ENCODE results near the gene SLX4IP. TPM values are rescaled to one million over a fixed set of nuclear protein-coding genes. Genes with fewer than 3 reads are reported as not detected.

Gene SLX4IP
- total and polyA plus RNA-seq, 5 experiments from 2014 or later, result 1.5 to 6.3 (median 2.5) TPM

- ATAC-seq, result no peak
- POLR2A ChIA-PET, result no interaction called here
Measured at GRCh38 chr20:10492844-10493243, 57.7 kb downstream of the SLX4IP start.

GRCh38 chr20:10495173-10495572 is 60.1 kb downstream of the SLX4IP start:
- DNase-seq (no peak), ATAC-seq (no peak)
- Mint-ChIP-seq H3K27me3 (no peaks in the 10 kb centered on the region), H3K36me3 (no peaks in the 10 kb centered on the region), H3K4me3 (peak overlapping the region in 1 of 10 donors; percentile 19), H3K9me3 (no peaks in the 10 kb centered on the region), H3K4me1 (peaks cover 12 to 38% (median 29%) of the 10 kb centered on the region in 4 donors), H3K27ac (no peak overlapping the region)
- POLR2A ChIA-PET, result no interaction called here

More at GRCh38 chr20:10492844-10493243, 57.7 kb downstream of the SLX4IP start:
- Mint-ChIP-seq H3K9me3 (no peaks in the 10 kb centered on the region), H3K36me3 (no peaks in the 10 kb centered on the region), H3K27me3 (no peaks in the 10 kb centered on the region), H3K27ac (no peak overlapping the region), H3K4me1 (peaks cover 8 to 48% (median 34%) of the 10 kb centered on the region in 4 donors), H3K4me3 (no peak overlapping the region)
- DNase-seq, result no peak

GRCh38 chr20:10496465-10496864 is 61.4 kb downstream of the SLX4IP start:
- no peak for DNase-seq
- no peak for ATAC-seq
- Mint-ChIP-seq H3K4me1 (peaks cover 17 to 40% (median 26%) of the 10 kb centered on the region in 4 donors), H3K4me3 (no peak overlapping the region), H3K27ac (no peak overlapping the region), H3K36me3 (no peaks in the 10 kb centered on the region), H3K27me3 (no peaks in the 10 kb centered on the region), H3K9me3 (no peaks in the 10 kb centered on the region)
- POLR2A ChIA-PET, result no interaction called here

GRCh38 chr20:10497283-10497682 is 62.2 kb downstream of the SLX4IP start:
- no peak overlapping the region for H3K4me3 Mint-ChIP-seq
- no peaks in the 10 kb centered on the region for H3K9me3 Mint-ChIP-seq
- DNase-seq (no peak), ATAC-seq (no peak)
- POLR2A ChIA-PET, result no interaction called here
- H3K4me1 Mint-ChIP-seq, result peaks cover 24 to 48% (median 34%) of the 10 kb centered on the region in 4 donors
- peak overlapping the region in 1 of 10 donors; percentile 31 for H3K27ac Mint-ChIP-seq
- no peaks in the 10 kb centered on the region for H3K27me3 Mint-ChIP-seq
- H3K36me3 Mint-ChIP-seq, result no peaks in the 10 kb centered on the region

- DNase-seq, result no peak
- Mint-ChIP-seq H3K9me3 (no peaks in the 10 kb centered on the region), H3K27me3 (no peaks in the 10 kb centered on the region), H3K4me1 (peaks cover 29 to 53% (median 39%) of the 10 kb centered on the region in 4 donors), H3K36me3 (no peaks in the 10 kb centered on the region), H3K27ac (peak overlapping the region in 2 of 10 donors; percentile 16 to 43), H3K4me3 (no peak overlapping the region)
- POLR2A ChIA-PET, result no interaction called here
- no peak for ATAC-seq
Measured at GRCh38 chr20:10497791-10498190, 62.7 kb downstream of the SLX4IP start.

GRCh38 chr20:10498200-10498599 is 63.1 kb downstream of the SLX4IP start:
- POLR2A ChIA-PET, result no interaction called here
- ATAC-seq (no peak), DNase-seq (no peak)
- Mint-ChIP-seq H3K4me3 (no peak overlapping the region), H3K4me1 (peaks cover 31 to 57% (median 43%) of the 10 kb centered on the region in 4 donors), H3K9me3 (no peaks in the 10 kb centered on the region), H3K27me3 (no peaks in the 10 kb centered on the region), H3K36me3 (no peaks in the 10 kb centered on the region), H3K27ac (peak overlapping the region in 4 of 10 donors; percentile 16 to 43 (median 25))

GRCh38 chr20:10501402-10501801 is 66.3 kb downstream of the SLX4IP start:
- Mint-ChIP-seq H3K27me3 (no peaks in the 10 kb centered on the region), H3K4me3 (peak overlapping the region; percentile 59 to 94 (median 90)), H3K36me3 (no peaks in the 10 kb centered on the region), H3K9me3 (no peaks in the 10 kb centered on the region), H3K4me1 (peaks cover 30 to 47% (median 37%) of the 10 kb centered on the region in 4 donors), H3K27ac (peak overlapping the region; percentile 90 to 99 (median 95))
- POLR2A ChIA-PET, result no interaction called here
- DNase-seq, result peak in 4 of 10 donors; percentile 14 to 30 (median 23)
- peak; percentile 54 to 70 for ATAC-seq

- no peaks in the 10 kb centered on the region for H3K36me3 Mint-ChIP-seq
- peak overlapping the region; percentile 71 to 99 (median 95) for H3K27ac Mint-ChIP-seq
- peaks cover 32 to 52% (median 40%) of the 10 kb centered on the region in 4 donors for H3K4me1 Mint-ChIP-seq
- ATAC-seq (peak; percentile 72 to 81), DNase-seq (peak in 4 of 10 donors; percentile 16 to 62 (median 22))
- POLR2A ChIA-PET, result no interaction called here
- H3K4me3 Mint-ChIP-seq, result peak overlapping the region; percentile 59 to 94 (median 90)
- H3K9me3 Mint-ChIP-seq, result no peaks in the 10 kb centered on the region
- no peaks in the 10 kb centered on the region for H3K27me3 Mint-ChIP-seq
Measured at GRCh38 chr20:10502098-10502526, 67.0 kb downstream of the SLX4IP start.

GRCh38 chr20:10504608-10504993 is 69.5 kb downstream of the SLX4IP start:
- H3K4me3 Mint-ChIP-seq, result no peak overlapping the region
- H3K27ac Mint-ChIP-seq, result peak overlapping the region in 1 of 10 donors; percentile 35
- H3K9me3 Mint-ChIP-seq, result no peaks in the 10 kb centered on the region
- DNase-seq (no peak), ATAC-seq (no peak)
- POLR2A ChIA-PET, result no interaction called here
- H3K27me3 Mint-ChIP-seq, result no peaks in the 10 kb centered on the region
- peaks cover 0 to 2% (median 0%) of the 10 kb centered on the region in 3 donors for H3K36me3 Mint-ChIP-seq
- H3K4me1 Mint-ChIP-seq, result peaks cover 24 to 52% (median 38%) of the 10 kb centered on the region in 4 donors

GRCh38 chr20:10504994-10505730 is 70.1 kb downstream of the SLX4IP start:
- POLR2A ChIA-PET, result interaction anchor here (1.0 kb wide), 1 partner anchor 71 kb away, joined by 4 read pairs; the partner anchor contains the start of gene MKKS

GRCh38 chr20:10505827-10506226 is 70.7 kb downstream of the SLX4IP start:
- no peaks in the 10 kb centered on the region for H3K9me3 Mint-ChIP-seq
- DNase-seq (no peak), ATAC-seq (no peak)
- no peaks in the 10 kb centered on the region for H3K27me3 Mint-ChIP-seq
- H3K4me3 Mint-ChIP-seq, result no peak overlapping the region
- POLR2A ChIA-PET, result interaction anchor here (1.0 kb wide), 1 partner anchor 71 kb away, joined by 4 read pairs; the partner anchor contains the start of gene MKKS
- H3K36me3 Mint-ChIP-seq, result peaks cover 0 to 2% (median 0%) of the 10 kb centered on the region in 3 donors
- peaks cover 23 to 50% (median 33%) of the 10 kb centered on the region in 4 donors for H3K4me1 Mint-ChIP-seq
- H3K27ac Mint-ChIP-seq, result no peak overlapping the region

More at GRCh38 chr20:10504994-10505730, 70.1 kb downstream of the SLX4IP start:
- ATAC-seq (no peak), DNase-seq (no peak)
- Mint-ChIP-seq H3K4me1 (peaks cover 24 to 52% (median 35%) of the 10 kb centered on the region in 4 donors), H3K27ac (peak overlapping the region in 2 of 10 donors; percentile 12 to 35), H3K9me3 (no peaks in the 10 kb centered on the region), H3K36me3 (peaks cover 0 to 2% (median 0%) of the 10 kb centered on the region in 3 donors), H3K4me3 (no peak overlapping the region), H3K27me3 (no peaks in the 10 kb centered on the region)

GRCh38 chr20:10507052-10507451 is 71.9 kb downstream of the SLX4IP start:
- Mint-ChIP-seq H3K36me3 (peaks cover 0 to 2% (median 0%) of the 10 kb centered on the region in 3 donors), H3K27me3 (no peaks in the 10 kb centered on the region), H3K4me3 (no peak overlapping the region)

GRCh38 chr20:10508060-10508459 is 73.0 kb downstream of the SLX4IP start:
- ATAC-seq, result no peak

More at GRCh38 chr20:10507052-10507451, 71.9 kb downstream of the SLX4IP start:
- Mint-ChIP-seq H3K27ac (peak overlapping the region in 2 of 10 donors; percentile 12), H3K9me3 (no peaks in the 10 kb centered on the region), H3K4me1 (peaks cover 21 to 48% (median 33%) of the 10 kb centered on the region in 4 donors)
- DNase-seq (no peak), ATAC-seq (no peak)
- POLR2A ChIA-PET, result no interaction called here

More at GRCh38 chr20:10508060-10508459, 73.0 kb downstream of the SLX4IP start:
- Mint-ChIP-seq H3K4me1 (peaks cover 12 to 40% (median 25%) of the 10 kb centered on the region in 4 donors), H3K9me3 (no peaks in the 10 kb centered on the region), H3K27ac (no peak overlapping the region), H3K27me3 (no peaks in the 10 kb centered on the region), H3K4me3 (no peak overlapping the region), H3K36me3 (peaks cover 0 to 2% (median 0%) of the 10 kb centered on the region in 3 donors)
- DNase-seq, result no peak
- POLR2A ChIA-PET, result no interaction called here
